Measurements from ENCODE around the gene ARHGAP10. TPM values are rescaled to one million over a fixed set of nuclear protein-coding genes. Genes with fewer than 3 reads are reported as not detected.

Gene ARHGAP10
- polyA plus RNA-seq, 1 experiment: 20.2 TPM

DNA sequence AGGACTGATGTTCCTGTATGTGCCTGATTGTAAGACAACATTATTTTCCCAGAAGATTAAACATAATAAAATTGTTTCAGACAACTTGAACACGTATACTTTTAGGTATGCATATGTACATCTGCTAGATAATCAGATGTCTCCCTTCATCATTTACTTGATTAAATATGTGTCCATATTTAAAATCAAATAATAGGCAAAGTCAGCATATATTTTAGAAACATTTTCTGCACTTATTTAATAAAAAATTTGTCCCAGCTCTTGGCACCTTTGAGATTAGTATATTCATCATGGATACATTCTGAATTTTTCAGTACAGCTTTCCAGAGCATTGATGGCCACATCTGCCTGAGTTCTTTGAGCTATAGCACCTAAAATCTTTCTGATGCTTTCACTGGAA lies 106.0 kb downstream of the ARHGAP10 start:
- no peak for TF ChIP-seq CTCF (IDR thresholded peaks at IDR 0.05; ENCODE audit: insufficient read depth, low read depth, low read length)
- POLR2A ChIA-PET: no interaction called here
- CTCF ChIA-PET: interaction anchor here (1.0 to 1.6 kb wide), 2 partner anchors 12 to 29 kb away, joined by 3 read pairs; no protein-coding TSS in a partner anchor

GRCh38 chr4:147839200-147839599 lies 107.3 kb downstream of the ARHGAP10 start:
- TF ChIP-seq CTCF (IDR thresholded peaks at IDR 0.05; ENCODE audit: insufficient read depth, low read depth, low read length): no peak
- ChIA-PET POLR2A (no interaction called here), CTCF (interaction anchor here (1.0 kb wide), 1 partner anchor 28 kb away, joined by 3 read pairs; no protein-coding TSS in a partner anchor)
- H3K27me3 ChIP-seq (ENCODE audit: control insufficient read depth, insufficient read depth, low read length): no peaks in the 10 kb centered on the region
- no peak overlapping the region for H3K4me3 ChIP-seq (ENCODE audit: low read depth, low read length)
- DNase-seq (ENCODE audit: low read depth): no peak
- H3K36me3 ChIP-seq (ENCODE audit: control insufficient read depth, insufficient read depth, low read length): no peaks in the 10 kb centered on the region

More for the DNA sequence above, 106.0 kb downstream of the ARHGAP10 start:
- no peaks in the 10 kb centered on the region for H3K36me3 ChIP-seq (ENCODE audit: control insufficient read depth, insufficient read depth, low read length)
- DNase-seq (ENCODE audit: low read depth): no peak
- no peak overlapping the region for H3K4me3 ChIP-seq (ENCODE audit: low read depth, low read length)
- no peaks in the 10 kb centered on the region for H3K27me3 ChIP-seq (ENCODE audit: control insufficient read depth, insufficient read depth, low read length)

GRCh38 chr4:147839663-147840062 lies 107.8 kb downstream of the ARHGAP10 start:
- no peak for DNase-seq (ENCODE audit: low read depth)
- no peaks in the 10 kb centered on the region for H3K36me3 ChIP-seq (ENCODE audit: control insufficient read depth, insufficient read depth, low read length)

DNA sequence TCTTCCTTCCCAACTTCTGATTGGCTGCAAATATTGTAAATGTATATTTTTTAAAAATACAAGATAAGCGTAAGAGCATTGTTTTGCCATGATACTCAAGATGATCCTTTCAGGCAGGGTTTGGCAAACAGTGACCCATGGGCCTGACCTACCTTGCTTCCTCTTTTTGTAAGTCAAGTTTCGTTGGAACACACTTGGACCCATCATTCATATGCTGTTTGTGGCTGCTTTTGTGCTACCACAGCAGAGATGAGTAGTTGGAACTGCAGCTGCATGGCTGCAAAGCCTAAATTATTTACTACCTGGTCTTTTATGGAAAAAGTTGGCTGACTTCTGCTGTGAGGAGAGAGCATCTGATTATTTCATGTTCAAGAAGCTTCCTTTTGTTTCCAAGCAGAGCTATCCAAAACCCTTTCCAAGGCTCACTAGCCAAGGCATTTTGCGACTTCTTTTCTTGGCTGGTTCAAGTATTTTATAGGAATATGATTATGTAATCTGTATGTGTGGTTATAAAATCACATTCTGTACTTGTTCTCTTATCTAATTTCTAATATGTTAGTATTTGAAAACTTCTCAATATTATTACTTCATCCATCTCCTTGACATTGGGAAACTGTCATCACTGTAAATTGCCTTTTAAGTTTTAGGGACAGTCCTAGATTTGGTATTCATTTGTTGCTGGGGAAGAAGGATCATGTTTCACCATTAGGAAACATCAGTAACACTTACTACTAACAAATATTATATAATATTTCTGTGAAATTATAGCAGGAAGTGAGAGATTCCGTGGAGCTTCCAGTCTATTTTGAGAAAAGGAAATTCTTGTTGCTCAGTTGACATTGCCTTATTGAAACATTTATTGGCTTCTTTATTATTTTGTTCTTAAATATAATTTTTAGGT lies 109.2 kb downstream of the ARHGAP10 start:
- TF ChIP-seq CTCF (IDR thresholded peaks at IDR 0.05; ENCODE audit: insufficient read depth, low read depth, low read length): no peak
- no peaks in the 10 kb centered on the region for H3K27me3 ChIP-seq (ENCODE audit: control insufficient read depth, insufficient read depth, low read length)
- no peak for DNase-seq (ENCODE audit: low read depth)
- H3K36me3 ChIP-seq (ENCODE audit: control insufficient read depth, insufficient read depth, low read length): no peaks in the 10 kb centered on the region
- no peak overlapping the region for H3K4me3 ChIP-seq (ENCODE audit: low read depth, low read length)
- POLR2A ChIA-PET: no interaction called here
- CTCF ChIA-PET: interaction anchor here (0.8 to 1.2 kb wide), 2 partner anchors 12 to 28 kb away, joined by 3 read pairs; no protein-coding TSS in a partner anchor

More at GRCh38 chr4:147839663-147840062, 107.8 kb downstream of the ARHGAP10 start:
- Histone ChIP-seq H3K4me3 (ENCODE audit: low read depth, low read length) (no peak overlapping the region), H3K27me3 (ENCODE audit: control insufficient read depth, insufficient read depth, low read length) (no peaks in the 10 kb centered on the region)
- POLR2A ChIA-PET: no interaction called here
- CTCF ChIA-PET: interaction anchor here (1.0 kb wide), 1 partner anchor 27 kb away, joined by 3 read pairs; no protein-coding TSS in a partner anchor
- TF ChIP-seq CTCF (IDR thresholded peaks at IDR 0.05; ENCODE audit: insufficient read depth, low read depth, low read length): no peak

DNA sequence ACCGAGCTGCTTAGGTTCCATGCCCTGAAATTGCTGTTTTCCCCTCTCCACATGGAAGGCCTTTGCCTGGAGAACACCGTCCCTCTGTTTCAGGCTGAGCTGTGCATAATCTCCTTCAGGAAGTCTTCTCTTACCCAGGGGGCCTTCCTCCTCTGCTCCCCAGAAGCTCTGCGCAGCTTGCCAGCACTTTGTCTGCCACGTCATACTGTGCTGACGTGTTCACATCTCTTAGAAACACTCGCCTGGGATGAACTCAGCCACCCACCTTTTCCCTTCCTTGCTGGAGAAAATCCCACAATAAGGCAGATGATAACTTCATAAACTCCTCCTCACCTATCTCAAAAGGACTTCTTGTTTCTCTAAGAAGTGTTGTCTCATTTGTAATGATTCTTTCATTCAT lies 110.7 kb downstream of the ARHGAP10 start:
- H3K4me3 ChIP-seq (ENCODE audit: low read depth, low read length): no peak overlapping the region
- POLR2A ChIA-PET: no interaction called here
- H3K27me3 ChIP-seq (ENCODE audit: control insufficient read depth, insufficient read depth, low read length): no peaks in the 10 kb centered on the region
- no peaks in the 10 kb centered on the region for H3K36me3 ChIP-seq (ENCODE audit: control insufficient read depth, insufficient read depth, low read length)
- CTCF ChIA-PET: interaction anchor here (0.6 to 1.2 kb wide), 2 partner anchors 10 to 134 kb away, joined by 3 read pairs; no protein-coding TSS in a partner anchor
- no peak for TF ChIP-seq CTCF (IDR thresholded peaks at IDR 0.05; ENCODE audit: insufficient read depth, low read depth, low read length)
- peak; percentile 57 for DNase-seq (ENCODE audit: low read depth)

Measured in BJ (cell line).